ENCODE results near the gene INSL4.

INSL4 gene

DNA sequence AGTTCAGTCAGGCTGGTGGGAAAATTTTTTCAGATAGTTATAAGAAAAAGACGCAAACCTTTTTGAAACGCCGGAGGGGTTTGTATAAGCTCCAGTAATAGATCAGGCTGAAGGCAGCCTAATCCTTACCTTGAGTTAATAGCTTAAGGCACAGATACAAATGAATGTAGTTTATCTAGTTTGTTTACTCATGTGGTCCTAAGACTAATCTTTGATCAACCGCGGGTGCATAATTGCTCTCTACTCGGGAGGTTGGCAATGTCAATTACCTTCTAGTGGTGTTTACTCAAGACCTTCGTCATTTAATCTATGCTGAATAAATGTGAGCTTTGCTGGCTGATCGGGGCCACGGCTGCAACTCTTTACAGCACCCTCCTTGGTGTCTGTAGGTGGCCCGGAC lies 665 bp upstream of the INSL4 start:
- no peak for TF ChIP-seq CREB1 (IDR thresholded peaks at IDR 0.05; ENCODE audit: low read depth)
- no peak for TF ChIP-seq EGR1 (IDR thresholded peaks at IDR 0.05)
- TF ChIP-seq FOXM1 (IDR thresholded peaks at IDR 0.05; ENCODE audit: borderline replicate concordance, low read depth) = no peak
- no peak for TF ChIP-seq YY1 (IDR thresholded peaks at IDR 0.05; ENCODE audit: low read depth)
- TF ChIP-seq TAF1 (IDR thresholded peaks at IDR 0.05; ENCODE audit: low read depth) = no peak
- no peak for TF ChIP-seq MAX (IDR thresholded peaks at IDR 0.05)
- TF ChIP-seq TCF12 (IDR thresholded peaks at IDR 0.05; ENCODE audit: low read depth) = no peak
- no peak for TF ChIP-seq TEAD4 (IDR thresholded peaks at IDR 0.05)
- TF ChIP-seq, protein P1, sequence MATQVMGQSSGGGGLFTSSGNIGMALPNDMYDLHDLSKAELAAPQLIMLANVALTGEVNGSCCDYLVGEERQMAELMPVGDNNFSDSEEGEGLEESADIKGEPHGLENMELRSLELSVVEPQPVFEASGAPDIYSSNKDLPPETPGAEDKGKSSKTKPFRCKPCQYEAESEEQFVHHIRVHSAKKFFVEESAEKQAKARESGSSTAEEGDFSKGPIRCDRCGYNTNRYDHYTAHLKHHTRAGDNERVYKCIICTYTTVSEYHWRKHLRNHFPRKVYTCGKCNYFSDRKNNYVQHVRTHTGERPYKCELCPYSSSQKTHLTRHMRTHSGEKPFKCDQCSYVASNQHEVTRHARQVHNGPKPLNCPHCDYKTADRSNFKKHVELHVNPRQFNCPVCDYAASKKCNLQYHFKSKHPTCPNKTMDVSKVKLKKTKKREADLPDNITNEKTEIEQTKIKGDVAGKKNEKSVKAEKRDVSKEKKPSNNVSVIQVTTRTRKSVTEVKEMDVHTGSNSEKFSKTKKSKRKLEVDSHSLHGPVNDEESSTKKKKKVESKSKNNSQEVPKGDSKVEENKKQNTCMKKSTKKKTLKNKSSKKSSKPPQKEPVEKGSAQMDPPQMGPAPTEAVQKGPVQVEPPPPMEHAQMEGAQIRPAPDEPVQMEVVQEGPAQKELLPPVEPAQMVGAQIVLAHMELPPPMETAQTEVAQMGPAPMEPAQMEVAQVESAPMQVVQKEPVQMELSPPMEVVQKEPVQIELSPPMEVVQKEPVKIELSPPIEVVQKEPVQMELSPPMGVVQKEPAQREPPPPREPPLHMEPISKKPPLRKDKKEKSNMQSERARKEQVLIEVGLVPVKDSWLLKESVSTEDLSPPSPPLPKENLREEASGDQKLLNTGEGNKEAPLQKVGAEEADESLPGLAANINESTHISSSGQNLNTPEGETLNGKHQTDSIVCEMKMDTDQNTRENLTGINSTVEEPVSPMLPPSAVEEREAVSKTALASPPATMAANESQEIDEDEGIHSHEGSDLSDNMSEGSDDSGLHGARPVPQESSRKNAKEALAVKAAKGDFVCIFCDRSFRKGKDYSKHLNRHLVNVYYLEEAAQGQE (IDR thresholded peaks at IDR 0.05; ENCODE audit: low read depth) = no peak
- TF ChIP-seq EP300 (IDR thresholded peaks at IDR 0.05; ENCODE audit: borderline replicate concordance) = no peak
- no peak for TF ChIP-seq NFIC (IDR thresholded peaks at IDR 0.05)
- TF ChIP-seq USF1 (IDR thresholded peaks at IDR 0.05) = no peak

- no peak for TF ChIP-seq TAF1 (IDR thresholded peaks at IDR 0.05; ENCODE audit: low read depth)
- TF ChIP-seq RAD21 (IDR thresholded peaks at IDR 0.05; ENCODE audit: low read depth) = peak; percentile 32; the same call in 1 of the 2 replicates
Observed at GRCh38 chr9:5263351-5264218, 32.4 kb downstream of the INSL4 start.

DNA sequence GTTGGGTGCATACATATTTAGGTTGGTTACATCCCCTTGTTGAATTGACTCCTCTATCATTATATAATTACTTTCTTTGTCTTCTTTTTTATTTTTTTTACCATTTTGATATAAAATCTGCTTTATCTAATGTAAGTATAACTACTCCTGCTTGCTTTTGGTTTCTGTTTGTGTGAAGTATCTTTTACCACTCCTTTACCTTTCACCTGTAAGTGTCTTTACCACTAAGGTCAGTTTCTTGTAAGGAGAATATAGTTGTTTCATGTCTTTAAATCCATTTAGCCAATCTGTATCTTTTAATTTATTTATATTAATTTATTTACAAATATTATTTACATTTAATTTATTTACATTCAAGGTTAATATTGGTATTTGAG lies 33.0 kb downstream of the INSL4 start:
- TF ChIP-seq EP300 (IDR thresholded peaks at IDR 0.05; ENCODE audit: borderline replicate concordance) = no peak
- no peak for TF ChIP-seq USF1 (IDR thresholded peaks at IDR 0.05)
- no peak for TF ChIP-seq YY1 (IDR thresholded peaks at IDR 0.05; ENCODE audit: low read depth)
- TF ChIP-seq TEAD4 (IDR thresholded peaks at IDR 0.05) = no peak
- no peak for TF ChIP-seq TAF1 (IDR thresholded peaks at IDR 0.05; ENCODE audit: low read depth)
- no peak for TF ChIP-seq MAX (IDR thresholded peaks at IDR 0.05)
- TF ChIP-seq RAD21 (IDR thresholded peaks at IDR 0.05; ENCODE audit: low read depth) = no peak

- TF ChIP-seq EGR1 (IDR thresholded peaks at IDR 0.05) = no peak
- TF ChIP-seq CEBPB (IDR thresholded peaks at IDR 0.05) = no peak
- TF ChIP-seq YY1 (IDR thresholded peaks at IDR 0.05; ENCODE audit: low read depth) = no peak
- no peak for TF ChIP-seq ZBTB7A (IDR thresholded peaks at IDR 0.05; ENCODE audit: low read depth)
- no peak for TF ChIP-seq TCF12 (IDR thresholded peaks at IDR 0.05; ENCODE audit: low read depth)
- TF ChIP-seq, protein P1 (IDR thresholded peaks at IDR 0.05; ENCODE audit: low read depth) = no peak
- TF ChIP-seq USF1 (IDR thresholded peaks at IDR 0.05) = no peak
- TF ChIP-seq EP300 (IDR thresholded peaks at IDR 0.05; ENCODE audit: borderline replicate concordance) = no peak
- TF ChIP-seq MAX (IDR thresholded peaks at IDR 0.05) = no peak
- no peak for TF ChIP-seq CREB1 (IDR thresholded peaks at IDR 0.05; ENCODE audit: low read depth)
- TF ChIP-seq RAD21 (IDR thresholded peaks at IDR 0.05; ENCODE audit: low read depth) = no peak
- no peak for TF ChIP-seq NFIC (IDR thresholded peaks at IDR 0.05)
- no peak for TF ChIP-seq TAF1 (IDR thresholded peaks at IDR 0.05; ENCODE audit: low read depth)
- TF ChIP-seq TEAD4 (IDR thresholded peaks at IDR 0.05) = no peak
- no peak for TF ChIP-seq FOXM1 (IDR thresholded peaks at IDR 0.05; ENCODE audit: borderline replicate concordance, low read depth)
Observed at GRCh38 chr9:5265939-5266338, 34.7 kb downstream of the INSL4 start.

GRCh38 chr9:5269249-5269715 lies 38.1 kb downstream of the INSL4 start:
- TF ChIP-seq YY1 (IDR thresholded peaks at IDR 0.05; ENCODE audit: low read depth) = no peak
- TF ChIP-seq TCF12 (IDR thresholded peaks at IDR 0.05; ENCODE audit: low read depth) = no peak
- TF ChIP-seq TEAD4 (IDR thresholded peaks at IDR 0.05) = peak; percentile 89
- TF ChIP-seq CEBPB (IDR thresholded peaks at IDR 0.05) = no peak
- TF ChIP-seq EP300 (IDR thresholded peaks at IDR 0.05; ENCODE audit: borderline replicate concordance) = no peak
- no peak for TF ChIP-seq ZBTB7A (IDR thresholded peaks at IDR 0.05; ENCODE audit: low read depth)
- no peak for TF ChIP-seq RAD21 (IDR thresholded peaks at IDR 0.05; ENCODE audit: low read depth)
- no peak for TF ChIP-seq CREB1 (IDR thresholded peaks at IDR 0.05; ENCODE audit: low read depth)
